Thoracic aorta (tissue), 2 donors: Measurements from ENCODE around the gene PLA2G3. TPM values are rescaled to one million over a fixed set of nuclear protein-coding genes. Genes with fewer than 3 reads are reported as not detected.
A peak's percentile ranks its signal among the peaks of the same experiment; 100 is the strongest.

Source experiments
- ATAC-seq: fragments of 150-250 bp; one replicate; pipeline ENCODE4 v1.8.0; 2017; ENCODE audit warnings: low read depth; ENCODE audit not compliant: insufficient number of reproducible peaks, low FRiP score
- DNase-seq: peaks from one replicate; pipeline ENCODE4 v3.0.0-alpha.2; 2020; ENCODE audit warnings: low spot score
- H3K27ac ChIP-seq, 2 donors: fragments of 200-600 bp; sonication (generic); 1 replicate in 1 of 2; 2 replicates in 1 of 2; pipeline ENCODE4 v1.5.1; 2016; ENCODE audit warnings: mild to moderate bottlenecking in 2 of 2, moderate library complexity in 2 of 2
- H3K27me3 ChIP-seq: fragments of 200-600 bp; sonication (generic); replicated peaks from 2 replicates; pipeline ENCODE4 v1.6.0; 2016; ENCODE audit warnings: mild to moderate bottlenecking; ENCODE audit not compliant: insufficient read depth
- H3K36me3 ChIP-seq: fragments of 200-600 bp; sonication (generic); one replicate; pipeline ENCODE4 v1.5.1; 2016
- H3K4me1 ChIP-seq, 2 donors: fragments of 200-600 bp; sonication (generic); 1 replicate in 1 of 2; 2 replicates in 1 of 2; pipeline versions ENCODE4 v1.5.1 to v1.6.0; 2016; ENCODE audit warnings: low read depth in 2 of 2, mild to moderate bottlenecking in 1 of 2; ENCODE audit not compliant: control insufficient read depth in 1 of 2
- H3K4me3 ChIP-seq: fragments of 200-600 bp; sonication (generic); 2 replicates; pipeline ENCODE4 v1.5.1; 2016; ENCODE audit warnings: mild to moderate bottlenecking
- H3K9me3 ChIP-seq: fragments of 200-600 bp; sonication (generic); 2 replicates; pipeline ENCODE4 v1.5.1; 2016
- CTCF ChIP-seq: fragments of 200-600 bp; sonication (generic); IDR thresholded peaks from one replicate; pipeline ENCODE4 v1.5.1; 2019; ENCODE audit warnings: antibody characterized with exemption
- total RNA-seq, 2 donors: library from RNA; depleted of rRNA; stranded (reverse); fragments of >200 nt; gene quantifications; one replicate each; pipeline versions ENCODE4 v1.1.0 to v1.2.3, GENCODE V29; 2016

Gene PLA2G3
- total RNA-seq, 2 donors from 2014 or later, result not detected

DNA sequence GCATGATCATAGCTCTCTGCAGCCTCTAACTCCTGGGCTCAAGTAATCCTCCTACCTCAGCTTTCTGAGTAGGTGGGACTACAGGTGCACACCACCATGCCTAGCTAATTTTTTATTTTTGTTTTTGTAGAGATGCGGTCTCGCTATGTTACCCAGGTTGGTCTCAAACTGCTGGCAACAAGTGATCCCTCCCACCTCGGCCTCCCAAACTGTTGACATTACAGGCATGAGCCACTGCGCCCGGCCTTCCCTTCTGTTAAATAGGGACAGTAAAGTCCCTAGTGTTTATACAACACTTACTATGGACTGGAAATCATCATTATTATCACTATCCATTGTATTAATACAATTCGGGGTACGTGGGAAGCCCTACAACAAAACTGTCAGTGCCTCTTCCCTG lies 45.6 kb downstream of the PLA2G3 start:
- no peak for TF ChIP-seq CTCF
- Histone ChIP-seq H3K9me3 (no peaks in the 10 kb centered on the region), H3K4me3 (no peak overlapping the region), H3K4me1 (peaks cover 28 to 95% of the 10 kb centered on the region in 2 donors), H3K27ac (peak overlapping the region; percentile 76 to 99), H3K27me3 (no peaks in the 10 kb centered on the region), H3K36me3 (peaks cover 80% of the 10 kb centered on the region)
- DNase-seq, result no peak
- no peak for ATAC-seq

DNA sequence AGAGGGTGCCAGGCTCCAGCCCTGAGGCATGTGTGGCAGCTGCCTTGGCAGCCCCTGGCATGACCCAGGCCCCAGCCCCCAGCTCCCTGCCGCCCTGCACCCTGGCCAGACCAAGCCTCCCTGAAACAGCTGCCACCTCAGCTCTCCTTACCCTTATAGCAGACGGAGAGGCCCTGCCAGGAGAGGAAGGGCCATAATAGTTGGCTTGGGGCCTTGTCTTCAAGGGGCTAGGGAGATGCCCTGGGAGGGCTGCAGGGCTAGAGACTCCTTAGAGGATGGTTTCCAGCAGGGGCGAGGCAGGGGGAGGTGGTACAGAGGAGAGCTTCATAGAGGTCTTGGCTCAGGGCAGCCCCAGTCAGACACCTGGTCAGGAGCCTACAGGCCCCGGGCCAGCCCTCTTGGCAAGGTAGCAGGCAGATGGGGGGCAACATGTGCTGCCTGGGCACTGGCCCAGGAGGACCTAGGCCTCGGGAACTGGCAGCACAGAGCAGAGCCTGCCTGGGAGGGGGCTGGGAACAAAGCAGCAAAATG lies 46.2 kb downstream of the PLA2G3 start:
- no peaks in the 10 kb centered on the region for H3K27me3 ChIP-seq
- H3K4me1 ChIP-seq, result peaks cover 30 to 95% of the 10 kb centered on the region in 2 donors
- H3K36me3 ChIP-seq, result peaks cover 80% of the 10 kb centered on the region
- TF ChIP-seq CTCF, result no peak
- H3K9me3 ChIP-seq, result no peaks in the 10 kb centered on the region
- peak overlapping the region; percentile 73 to 83 for H3K27ac ChIP-seq
- DNase-seq (no peak), ATAC-seq (no peak)
- H3K4me3 ChIP-seq, result peak overlapping the region; percentile 42

- TF ChIP-seq CTCF, result no peak
- peak overlapping the region; percentile 42 for H3K4me3 ChIP-seq
- peaks cover 25 to 98% of the 10 kb centered on the region in 2 donors for H3K4me1 ChIP-seq
- peaks cover 81% of the 10 kb centered on the region for H3K36me3 ChIP-seq
- H3K27me3 ChIP-seq, result no peaks in the 10 kb centered on the region
- ATAC-seq (peak; percentile 41), DNase-seq (no peak)
- H3K27ac ChIP-seq, result peak overlapping the region; percentile 73 to 88
- H3K9me3 ChIP-seq, result no peaks in the 10 kb centered on the region
Observed at GRCh38 chr22:31093086-31093850, 47.0 kb downstream of the PLA2G3 start.

- Histone ChIP-seq H3K9me3 (no peaks in the 10 kb centered on the region), H3K36me3 (peaks cover 83% of the 10 kb centered on the region), H3K27me3 (no peaks in the 10 kb centered on the region), H3K27ac (peak overlapping the region; percentile 73 to 88), H3K4me3 (no peak overlapping the region), H3K4me1 (peaks cover 19 to 100% of the 10 kb centered on the region in 2 donors)
- DNase-seq (no peak), ATAC-seq (no peak)
- no peak for TF ChIP-seq CTCF
Observed at GRCh38 chr22:31092161-31092560, 48.1 kb downstream of the PLA2G3 start.

DNA sequence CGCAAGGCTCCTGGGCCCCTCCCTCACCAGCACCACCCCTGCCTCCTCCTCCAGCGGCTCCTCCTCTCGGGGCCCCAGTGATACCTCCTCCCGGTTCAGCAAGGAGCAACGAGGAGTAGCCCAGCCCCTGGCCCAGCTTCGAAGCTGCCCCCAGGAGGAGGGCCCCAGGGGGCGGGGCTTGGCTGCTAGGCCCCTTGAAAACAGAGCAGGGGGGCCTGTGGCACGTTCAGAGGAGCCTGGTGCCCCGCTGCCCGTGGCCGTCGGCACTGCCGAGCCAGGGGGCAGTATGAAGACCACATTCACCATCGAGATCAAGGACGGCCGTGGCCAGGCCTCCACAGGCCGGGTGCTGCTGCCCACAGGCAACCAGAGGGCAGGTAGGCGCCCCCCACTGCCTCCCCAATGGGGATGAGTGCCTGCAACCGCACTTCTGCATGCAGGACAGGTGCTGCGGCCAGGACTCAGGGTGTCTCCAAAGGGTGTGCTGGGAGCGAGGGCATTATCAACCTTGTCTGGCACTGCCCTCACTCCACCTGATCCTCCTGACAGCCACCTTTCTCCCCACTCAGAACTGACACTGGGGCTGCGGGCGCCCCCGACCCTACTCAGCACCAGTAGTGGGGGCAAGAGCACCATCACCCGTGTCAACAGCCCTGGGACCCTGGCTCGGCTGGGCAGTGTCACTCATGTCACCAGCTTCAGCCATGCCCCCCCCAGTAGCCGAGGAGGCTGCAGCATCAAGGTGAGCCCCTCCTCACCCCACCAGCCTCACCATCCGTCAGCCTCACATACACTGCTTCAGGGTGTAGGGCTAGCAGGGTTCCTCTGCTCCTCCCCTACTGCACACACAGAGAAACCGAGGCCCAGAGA lies 49.0 kb downstream of the PLA2G3 start:
- Histone ChIP-seq H3K4me3 (no peak overlapping the region), H3K4me1 (peaks cover 23 to 100% of the 10 kb centered on the region in 2 donors), H3K36me3 (peaks cover 82% of the 10 kb centered on the region), H3K27ac (peak overlapping the region; percentile 73 to 88), H3K27me3 (no peaks in the 10 kb centered on the region), H3K9me3 (no peaks in the 10 kb centered on the region)
- no peak for TF ChIP-seq CTCF
- DNase-seq (no peak), ATAC-seq (no peak)
